Measurements from ENCODE around the gene NTSR1.

DNA sequence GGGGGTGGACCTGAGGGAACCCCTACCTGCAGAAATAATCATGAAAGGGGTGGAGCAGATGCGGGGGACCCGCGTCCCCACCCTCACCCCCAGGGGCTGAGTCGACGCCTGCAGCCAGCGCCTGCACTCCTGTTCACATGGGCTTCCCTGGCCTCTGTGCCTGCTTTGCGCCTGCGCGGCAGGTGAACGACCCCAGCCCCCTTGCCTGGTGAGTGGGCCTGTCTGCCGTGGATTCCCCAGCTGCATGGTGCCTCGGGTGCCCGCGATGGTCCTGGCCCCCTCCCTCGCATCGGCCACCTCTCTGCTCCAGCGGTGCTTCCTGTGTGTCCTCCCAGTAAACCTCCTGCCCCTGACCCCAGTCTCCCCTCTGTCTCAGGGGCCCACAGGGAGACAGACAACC lies 18.8 kb upstream of the NTSR1 start:
- TF ChIP-seq, protein P1, sequence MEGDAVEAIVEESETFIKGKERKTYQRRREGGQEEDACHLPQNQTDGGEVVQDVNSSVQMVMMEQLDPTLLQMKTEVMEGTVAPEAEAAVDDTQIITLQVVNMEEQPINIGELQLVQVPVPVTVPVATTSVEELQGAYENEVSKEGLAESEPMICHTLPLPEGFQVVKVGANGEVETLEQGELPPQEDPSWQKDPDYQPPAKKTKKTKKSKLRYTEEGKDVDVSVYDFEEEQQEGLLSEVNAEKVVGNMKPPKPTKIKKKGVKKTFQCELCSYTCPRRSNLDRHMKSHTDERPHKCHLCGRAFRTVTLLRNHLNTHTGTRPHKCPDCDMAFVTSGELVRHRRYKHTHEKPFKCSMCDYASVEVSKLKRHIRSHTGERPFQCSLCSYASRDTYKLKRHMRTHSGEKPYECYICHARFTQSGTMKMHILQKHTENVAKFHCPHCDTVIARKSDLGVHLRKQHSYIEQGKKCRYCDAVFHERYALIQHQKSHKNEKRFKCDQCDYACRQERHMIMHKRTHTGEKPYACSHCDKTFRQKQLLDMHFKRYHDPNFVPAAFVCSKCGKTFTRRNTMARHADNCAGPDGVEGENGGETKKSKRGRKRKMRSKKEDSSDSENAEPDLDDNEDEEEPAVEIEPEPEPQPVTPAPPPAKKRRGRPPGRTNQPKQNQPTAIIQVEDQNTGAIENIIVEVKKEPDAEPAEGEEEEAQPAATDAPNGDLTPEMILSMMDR (IDR thresholded peaks at IDR 0.05): no peak
- TF ChIP-seq POLR2A (IDR thresholded peaks at IDR 0.05): no peak

Data from testis (tissue), 2 donors.